OCI-LY3 (cell line): ENCODE results near the gene NRDC.

Experiments
- H2AFZ ChIP-seq: fragments of 200-600, 300-600 bp; shearing (Covaris generic); 2 replicates; pipeline ENCODE4 v1.6.0; 2014; ENCODE audit warnings: antibody characterized with exemption, low read depth, low read length
- H3K27ac ChIP-seq: fragments of 200-600, 300-600 bp; sonication (generic); 2 replicates; pipeline ENCODE4 v1.5.1; 2014; ENCODE audit warnings: mild to moderate bottlenecking, low read length, moderate library complexity, mixed read lengths
- H3K27me3 ChIP-seq: fragments of 200-600, 300-600 bp; sonication (generic); 2 replicates; pipeline ENCODE4 v1.6.1; 2014; ENCODE audit warnings: low read depth, low read length, mixed read lengths
- H3K36me3 ChIP-seq: fragments of 200-600, 300-600 bp; sonication (generic); replicated peaks from 2 replicates; pipeline ENCODE3; 2014; ENCODE audit warnings: low read depth, low read length, mixed read lengths
- H3K4me1 ChIP-seq: fragments of 300-600, 200-600 bp; sonication (generic); 2 replicates; pipeline ENCODE4 v1.6.1; 2014; ENCODE audit warnings: low read length, mixed read lengths
- H3K4me2 ChIP-seq: fragments of 200-600, 300-600 bp; sonication (generic); 2 replicates; pipeline ENCODE4 v1.6.1; 2014; ENCODE audit warnings: low read length, mixed read lengths
- H3K4me3 ChIP-seq: fragments of 300-600, 200-600 bp; sonication (generic); 2 replicates; pipeline ENCODE4 v1.5.1; 2014; ENCODE audit warnings: antibody characterized with exemption, mild to moderate bottlenecking, low read length, moderate library complexity
- H3K79me2 ChIP-seq: fragments of 300-600, 200-600 bp; shearing (Covaris generic); 2 replicates; pipeline ENCODE4 v1.6.1; 2014; ENCODE audit warnings: mild to moderate bottlenecking, low read length, mixed read lengths
- H3K9ac ChIP-seq: fragments of 300-600, 200-600 bp; shearing (Covaris generic); 2 replicates; pipeline ENCODE4 v1.6.0; 2014; ENCODE audit warnings: mild to moderate bottlenecking, low read length, moderate library complexity
- H3K9me3 ChIP-seq: fragments of 200-600, 300-600 bp; shearing (Covaris generic); 2 replicates; pipeline ENCODE4 v1.6.1; 2014; ENCODE audit warnings: low read length, mixed read lengths; ENCODE audit not compliant: insufficient read depth
- H4K20me1 ChIP-seq: fragments of 200-600, 300-600 bp; sonication (generic); 2 replicates; pipeline ENCODE4 v1.6.1; 2016; ENCODE audit warnings: low read length, mixed read lengths; ENCODE audit not compliant: insufficient read depth
- CTCF ChIP-seq: fragments of 200-600, 300-600 bp; sonication (generic); IDR thresholded peaks from 2 replicates; pipeline ENCODE4 v1.5.1; 2014; ENCODE audit warnings: antibody characterized with exemption, low read length, low read depth
- EZH2phosphoT487 ChIP-seq: fragments of 200-600 bp; shearing (Covaris generic); IDR thresholded peaks from 2 replicates; pipeline ENCODE4 v1.6.1; 2018; ENCODE audit warnings: antibody characterized with exemption, mixed run types, low read depth

NRDC gene

GRCh38 chr1:51915951-51916350 lies 37.4 kb upstream of the NRDC start:
- no peaks in the 10 kb centered on the region for H3K4me1 ChIP-seq
- no peak overlapping the region for H3K4me2 ChIP-seq
- no peaks in the 10 kb centered on the region for H3K9me3 ChIP-seq
- no peaks in the 10 kb centered on the region for H4K20me1 ChIP-seq
- H3K79me2 ChIP-seq: no peaks in the 10 kb centered on the region
- H3K27ac ChIP-seq: no peak overlapping the region
- TF ChIP-seq CTCF (no peak), EZH2phosphoT487 (no peak)
- no peak overlapping the region for H2AFZ ChIP-seq
- no peak overlapping the region for H3K4me3 ChIP-seq
- peaks cover 19% of the 10 kb centered on the region; the same call in 1 of the 2 replicates for H3K27me3 ChIP-seq
- no peak overlapping the region for H3K9ac ChIP-seq
- no peaks in the 10 kb centered on the region for H3K36me3 ChIP-seq

- H3K36me3 ChIP-seq: no peaks in the 10 kb centered on the region
- H3K4me3 ChIP-seq: no peak overlapping the region
These were observed 34.4 kb upstream of the NRDC start for GRCh38 chr1:51912881-51913280.

GRCh38 chr1:51910221-51911000 lies 31.9 kb upstream of the NRDC start:
- no peak overlapping the region for H3K4me2 ChIP-seq
- H4K20me1 ChIP-seq: no peaks in the 10 kb centered on the region
- H3K4me3 ChIP-seq: no peak overlapping the region
- H3K79me2 ChIP-seq: no peaks in the 10 kb centered on the region
- H2AFZ ChIP-seq: no peak overlapping the region
- TF ChIP-seq CTCF (no peak), EZH2phosphoT487 (no peak)
- H3K27ac ChIP-seq: no peak overlapping the region
- H3K9me3 ChIP-seq: no peaks in the 10 kb centered on the region
- no peak overlapping the region for H3K9ac ChIP-seq
- no peaks in the 10 kb centered on the region for H3K36me3 ChIP-seq
- peaks cover 6% of the 10 kb centered on the region for H3K4me1 ChIP-seq
- peaks cover 3% of the 10 kb centered on the region; the same call in 1 of the 2 replicates for H3K27me3 ChIP-seq

More at GRCh38 chr1:51912881-51913280, 34.4 kb upstream of the NRDC start:
- H3K27me3 ChIP-seq: peaks cover 17% of the 10 kb centered on the region
- TF ChIP-seq EZH2phosphoT487 (no peak), CTCF (no peak)
- no peak overlapping the region for H3K27ac ChIP-seq
- no peaks in the 10 kb centered on the region for H3K79me2 ChIP-seq
- H2AFZ ChIP-seq: no peak overlapping the region
- no peak overlapping the region for H3K9ac ChIP-seq
- H3K4me1 ChIP-seq: no peaks in the 10 kb centered on the region
- no peaks in the 10 kb centered on the region for H4K20me1 ChIP-seq
- no peak overlapping the region for H3K4me2 ChIP-seq
- H3K9me3 ChIP-seq: no peaks in the 10 kb centered on the region

- TF ChIP-seq EZH2phosphoT487 (no peak), CTCF (no peak)
These were observed 30.0 kb upstream of the NRDC start for GRCh38 chr1:51908499-51908898.

More at GRCh38 chr1:51908499-51908898, 30.0 kb upstream of the NRDC start:
- Histone ChIP-seq H2AFZ (no peak overlapping the region), H3K79me2 (no peaks in the 10 kb centered on the region), H4K20me1 (no peaks in the 10 kb centered on the region), H3K4me3 (no peak overlapping the region), H3K9ac (no peak overlapping the region), H3K4me1 (peaks cover 6% of the 10 kb centered on the region), H3K36me3 (no peaks in the 10 kb centered on the region), H3K27ac (no peak overlapping the region), H3K27me3 (peaks cover 3% of the 10 kb centered on the region; the same call in 1 of the 2 replicates), H3K4me2 (no peak overlapping the region), H3K9me3 (no peaks in the 10 kb centered on the region)
